HFF-Myc (cell line): ENCODE results near the gene ERN1.

Source experiments
- DNase-seq: peaks from one replicate; pipeline ENCODE4 v3.0.0-alpha.2; 2011; ENCODE audit warnings: low read depth; ENCODE audit errors: extremely low read depth
- H3K4me3 ChIP-seq: replicated peaks from 2 replicates; pipeline ENCODE4 v1.5.1; 2011; ENCODE audit warnings: low read depth, mild to moderate bottlenecking, control low read depth, low read length
- TF ChIP-seq, protein P1 (sequence below): IDR thresholded peaks from 2 replicates; pipeline ENCODE4 v1.5.1; 2012; ENCODE audit warnings: mild to moderate bottlenecking, low read depth, low read length, control low read depth; ENCODE audit errors: missing control alignments

ERN1 gene

DNA sequence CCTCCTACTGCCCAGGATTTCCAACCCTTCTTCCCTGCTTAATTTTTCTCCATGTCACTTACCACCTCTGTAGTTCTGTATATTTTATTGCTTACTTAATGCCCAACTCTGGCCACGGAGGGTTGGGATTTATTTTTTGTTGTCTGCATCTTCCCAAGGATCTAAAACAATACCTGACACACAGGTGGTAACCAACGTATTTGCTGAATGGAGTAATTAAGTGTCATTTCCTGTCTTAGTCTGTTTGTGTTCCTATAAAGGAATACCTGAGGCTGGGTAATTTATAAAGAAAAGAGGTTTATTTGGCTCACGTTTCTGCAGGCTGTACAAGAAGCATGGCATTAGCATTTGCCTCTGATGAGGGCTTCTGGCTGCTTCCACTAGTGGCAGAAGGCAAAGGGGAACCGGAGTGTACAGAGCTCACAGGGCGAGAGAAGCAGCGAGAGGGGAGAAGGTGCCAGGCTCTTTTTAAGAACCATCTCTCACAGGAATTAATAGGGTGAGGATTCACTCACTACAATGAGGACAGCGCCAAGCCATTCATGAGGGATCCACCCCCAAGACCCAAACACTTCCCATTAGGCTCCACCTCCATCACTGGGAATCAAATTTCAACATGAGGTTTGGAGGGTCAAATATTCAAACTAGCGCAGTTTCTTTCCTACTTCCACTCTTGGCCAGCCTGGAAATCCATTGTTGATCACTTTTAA is 44.8 kb downstream of the ERN1 start:
- DNase-seq: no peak
- no peak overlapping the region for H3K4me3 ChIP-seq
- TF ChIP-seq, protein P1, sequence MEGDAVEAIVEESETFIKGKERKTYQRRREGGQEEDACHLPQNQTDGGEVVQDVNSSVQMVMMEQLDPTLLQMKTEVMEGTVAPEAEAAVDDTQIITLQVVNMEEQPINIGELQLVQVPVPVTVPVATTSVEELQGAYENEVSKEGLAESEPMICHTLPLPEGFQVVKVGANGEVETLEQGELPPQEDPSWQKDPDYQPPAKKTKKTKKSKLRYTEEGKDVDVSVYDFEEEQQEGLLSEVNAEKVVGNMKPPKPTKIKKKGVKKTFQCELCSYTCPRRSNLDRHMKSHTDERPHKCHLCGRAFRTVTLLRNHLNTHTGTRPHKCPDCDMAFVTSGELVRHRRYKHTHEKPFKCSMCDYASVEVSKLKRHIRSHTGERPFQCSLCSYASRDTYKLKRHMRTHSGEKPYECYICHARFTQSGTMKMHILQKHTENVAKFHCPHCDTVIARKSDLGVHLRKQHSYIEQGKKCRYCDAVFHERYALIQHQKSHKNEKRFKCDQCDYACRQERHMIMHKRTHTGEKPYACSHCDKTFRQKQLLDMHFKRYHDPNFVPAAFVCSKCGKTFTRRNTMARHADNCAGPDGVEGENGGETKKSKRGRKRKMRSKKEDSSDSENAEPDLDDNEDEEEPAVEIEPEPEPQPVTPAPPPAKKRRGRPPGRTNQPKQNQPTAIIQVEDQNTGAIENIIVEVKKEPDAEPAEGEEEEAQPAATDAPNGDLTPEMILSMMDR: no peak

DNA sequence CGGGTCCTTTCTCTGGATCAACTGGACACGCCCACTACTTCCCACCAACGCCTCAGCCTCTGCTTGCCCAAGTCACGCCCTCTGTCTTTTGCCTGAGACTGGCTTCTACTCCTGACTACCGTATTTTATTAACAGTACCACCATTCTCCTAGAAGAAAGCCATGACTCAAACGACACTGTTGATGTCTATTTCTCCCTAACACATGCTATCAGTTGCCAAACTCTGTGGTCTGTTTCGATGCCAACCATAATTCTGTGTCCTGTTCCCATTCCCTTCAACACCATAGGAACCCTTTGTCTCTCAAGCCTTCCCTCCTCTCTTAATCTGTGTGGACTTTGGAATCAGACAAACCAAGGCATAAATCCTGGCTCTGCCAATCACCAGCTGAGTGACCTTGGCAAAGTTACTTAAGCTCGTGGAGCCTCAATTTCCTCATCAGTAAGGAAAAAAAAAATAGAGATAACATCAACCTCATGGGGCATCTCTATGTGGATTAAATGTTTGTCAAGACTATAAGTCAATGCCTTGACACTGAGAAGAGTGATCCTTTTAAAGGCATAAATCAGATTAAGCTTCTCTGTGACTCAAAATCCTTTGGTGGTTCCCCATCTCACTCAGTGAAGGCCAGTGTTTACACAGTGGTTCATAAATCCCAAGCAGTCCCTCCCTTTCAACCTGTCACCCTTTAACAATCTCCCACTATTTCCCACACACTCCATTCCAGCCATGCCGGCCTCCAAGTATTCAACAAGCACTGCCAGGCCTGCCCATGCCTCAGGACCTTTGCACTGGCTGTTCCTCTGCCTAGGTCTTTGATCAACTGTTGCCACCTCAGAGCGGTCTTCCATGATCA is 45.6 kb downstream of the ERN1 start:
- TF ChIP-seq, protein P1: no peak
- no peak overlapping the region for H3K4me3 ChIP-seq
- no peak for DNase-seq

DNA sequence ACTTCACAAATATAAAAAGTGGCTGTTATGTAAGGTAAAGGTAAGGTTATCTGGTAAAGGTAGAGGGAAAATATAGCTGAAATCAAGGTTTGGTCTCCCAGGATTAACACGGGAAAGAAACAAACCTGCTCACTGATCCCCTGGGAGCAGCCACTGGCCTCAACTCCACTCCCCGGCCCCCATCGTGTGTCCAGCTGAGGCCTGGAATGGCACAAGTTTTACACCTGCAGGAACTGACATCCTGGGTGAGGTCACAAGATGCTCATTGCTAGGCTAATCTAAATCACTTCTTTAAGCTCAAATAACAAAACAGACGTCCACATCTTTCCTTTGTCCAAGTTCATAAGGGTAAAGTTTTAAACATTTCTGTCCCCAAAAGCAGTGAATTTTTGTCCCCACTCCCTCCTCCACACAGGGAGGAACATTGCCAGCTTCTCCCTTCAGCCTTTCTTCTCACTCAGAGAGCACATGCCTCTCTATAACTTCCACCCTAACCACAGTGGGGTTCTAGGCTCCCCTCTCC is 46.3 kb downstream of the ERN1 start:
- TF ChIP-seq, protein P1: no peak
- H3K4me3 ChIP-seq: no peak overlapping the region

DNA sequence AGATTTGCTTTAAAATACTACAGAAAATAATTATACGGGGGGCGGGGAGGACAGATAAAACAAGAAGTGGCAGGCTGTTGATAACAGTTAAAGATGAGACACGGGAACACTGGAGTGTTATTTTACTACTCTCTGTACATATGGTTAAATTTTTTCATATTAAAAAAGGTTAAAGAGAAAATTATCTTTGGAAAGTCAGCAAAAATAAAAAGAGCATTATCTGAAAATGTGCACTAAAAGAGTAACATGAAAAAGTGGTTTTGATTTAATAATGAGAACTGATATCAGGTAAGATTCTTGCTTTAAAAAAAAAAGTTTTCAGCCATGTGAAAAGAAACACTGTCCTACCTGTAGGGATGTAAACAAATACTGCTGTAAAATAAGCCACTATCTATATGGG is 46.9 kb downstream of the ERN1 start:
- DNase-seq: no peak
- TF ChIP-seq, protein P1: no peak
- no peak overlapping the region for H3K4me3 ChIP-seq

More for the DNA sequence above, 46.3 kb downstream of the ERN1 start:
- DNase-seq: no peak

DNA sequence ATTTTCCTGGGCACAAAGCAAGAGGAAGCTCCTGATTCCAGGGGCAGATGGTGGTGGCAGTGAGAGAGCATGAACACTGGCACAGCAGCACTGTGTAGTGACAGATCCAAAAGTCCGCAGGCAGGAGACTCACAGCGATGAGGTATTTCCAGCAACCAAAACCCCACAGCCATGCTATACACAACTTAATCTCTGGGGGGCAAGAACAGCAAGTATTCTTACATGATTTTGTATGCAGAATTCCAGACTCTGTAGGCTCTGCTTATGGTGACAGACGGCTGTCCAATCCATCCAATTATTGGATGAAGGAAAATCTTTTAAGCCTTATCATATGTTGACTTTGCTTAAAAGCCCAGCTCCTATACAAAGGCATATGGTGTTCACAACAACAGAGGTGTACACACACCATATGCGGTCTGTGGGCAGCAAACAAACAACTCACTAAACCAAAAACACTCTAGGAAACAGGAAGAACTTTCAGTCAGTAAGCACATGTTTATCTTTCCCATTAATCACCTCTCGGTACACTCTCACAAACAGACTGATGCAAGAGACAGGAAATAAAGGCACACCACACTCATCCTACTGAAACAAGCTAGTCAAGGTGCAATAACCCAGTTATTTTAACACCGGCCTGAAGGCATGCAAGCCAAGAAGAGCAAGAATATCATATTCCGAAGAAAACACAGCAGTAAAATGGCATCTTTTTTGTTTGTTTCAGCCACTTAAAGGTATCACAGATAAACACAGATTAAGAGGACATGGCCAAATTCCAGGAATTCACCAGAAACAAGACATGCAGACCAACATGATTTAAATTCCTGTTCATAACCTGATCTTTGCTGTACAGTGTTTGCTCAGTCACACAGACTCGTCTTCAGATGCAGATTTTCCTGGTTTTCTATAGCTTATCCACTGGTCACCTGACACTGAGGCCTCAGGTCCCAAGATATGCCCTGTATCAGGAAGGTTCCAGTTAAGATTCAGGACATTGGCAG is 47.8 kb downstream of the ERN1 start:
- TF ChIP-seq, protein P1: no peak
- peak; percentile 46 for DNase-seq
- H3K4me3 ChIP-seq: no peak overlapping the region

DNA sequence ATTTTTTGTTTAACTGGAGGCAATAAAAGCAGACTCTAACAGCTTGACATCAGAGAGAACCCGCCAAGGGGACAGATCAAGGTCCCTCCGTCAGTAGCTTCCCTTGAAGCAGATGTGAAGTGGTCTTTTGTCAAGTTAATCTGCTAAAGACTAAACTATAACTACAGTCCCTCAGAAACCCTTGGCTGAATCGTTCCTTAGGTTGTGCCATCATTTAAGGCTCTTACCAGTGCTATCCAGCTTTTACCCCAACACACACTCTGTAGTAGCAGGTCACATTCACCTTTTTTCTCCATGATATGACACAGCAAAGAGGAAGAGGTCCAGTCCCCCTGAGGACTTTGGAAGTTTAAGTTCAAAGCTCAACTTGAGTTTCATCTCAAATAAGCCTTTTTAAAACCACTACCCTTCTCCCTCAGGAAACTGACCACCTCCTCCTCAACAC is 49.7 kb downstream of the ERN1 start:
- DNase-seq: no peak
- H3K4me3 ChIP-seq: no peak overlapping the region
- TF ChIP-seq, protein P1: no peak
